GM12878 (cell line): ENCODE data around the gene TNFRSF9. TPM values are rescaled to one million over a fixed set of nuclear protein-coding genes. Genes with fewer than 3 reads are reported as not detected.

Experiments
- ATAC-seq: fragments of 200-7000 bp; cut with Tn5 transposase; 3 replicates; pipeline ENCODE4 v1.9.1; 2020; ENCODE audit warnings: mild to moderate bottlenecking, moderate library complexity
- BruUV-seq: library from RNA; stranded (reverse); fragments of 400-500 nt; replicated peaks from 2 replicates; lab custom pipeline; 2021; lab: Mats Ljungman, UMichigan
- CTCF ChIA-PET: fragments of 300-600 bp; sonication (Branson Sonifier 250); formaldehyde crosslinking; extraction: SDS; loops from one replicate; lab custom pipeline; 2021; ENCODE audit warnings: inconsistent platforms; lab: Yijun Ruan, JAX
- POLR2A ChIA-PET: fragments of 350-600 bp; formaldehyde crosslinking; extraction: SDS; loops from one replicate; lab custom pipeline; 2021; ENCODE audit warnings: inconsistent platforms; lab: Charles Lee
- RAD21 ChIA-PET: fragments of 300-600 bp; sonication (Branson Sonifier 250); formaldehyde crosslinking; loops from one replicate; lab custom pipeline; 2023; ENCODE audit warnings: antibody characterized with exemption; ENCODE audit not compliant: unreplicated experiment; lab: Charles Lee
- SMC1A ChIA-PET: fragments of 300-600 bp; sonication (Branson Sonifier 250); formaldehyde crosslinking; loops from one replicate; lab custom pipeline; 2023; ENCODE audit not compliant: unreplicated experiment, uncharacterized antibody; lab: Charles Lee
- DNase-seq: peaks from one replicate; pipeline ENCODE4 v3.0.0-alpha.2; 2011; ENCODE audit warnings: low read depth, low spot score
- FAIRE-seq: peaks from 3 replicates; lab custom pipeline; 2011; peaks lifted over from hg19 to GRCh38; lab: Jason Lieb, UNC
- H2AFZ ChIP-seq: 2 replicates; pipeline ENCODE4 v1.6.0; 2011; ENCODE audit warnings: low read depth, low read length, control low read depth; ENCODE audit not compliant: control insufficient read depth
- H3K27ac ChIP-seq: 2 replicates; pipeline ENCODE4 v1.5.1; 2011; ENCODE audit warnings: control low read depth; ENCODE audit not compliant: control insufficient read depth, insufficient read depth
- H3K27me3 ChIP-seq, 2 experiments: replicated peaks in 1 of 2; 2 replicates each; pipeline versions ENCODE4 v1.6.0 to v1.6.1; 2011; ENCODE audit warnings: low read length in 1 of 2; ENCODE audit not compliant: control insufficient read depth in 2 of 2, insufficient read depth in 2 of 2
- H3K36me3 ChIP-seq, 2 experiments: 2 replicates each; pipeline ENCODE4 v1.5.1; 2011; ENCODE audit warnings: low read length in 1 of 2; ENCODE audit not compliant: control insufficient read depth in 2 of 2, insufficient read depth in 2 of 2
- H3K4me1 ChIP-seq: 2 replicates; pipeline ENCODE4 v1.6.1; 2011; ENCODE audit warnings: mild to moderate bottlenecking, low read length, moderate library complexity, mixed read lengths; ENCODE audit not compliant: control insufficient read depth, insufficient read depth
- H3K4me2 ChIP-seq: 2 replicates; pipeline ENCODE4 v1.6.0; 2011; ENCODE audit warnings: control low read depth; ENCODE audit not compliant: control insufficient read depth, insufficient read depth
- H3K4me3 ChIP-seq: fragments of 200-600 bp; sonication (generic); 2 replicates; pipeline ENCODE4 v1.5.1; 2016
- H3K79me2 ChIP-seq: 2 replicates; pipeline ENCODE4 v1.6.0; 2011; ENCODE audit warnings: low read length; ENCODE audit not compliant: control insufficient read depth, insufficient read depth
- H3K9ac ChIP-seq: 2 replicates; pipeline ENCODE4 v1.8.0; 2011; ENCODE audit warnings: low read length, control low read depth, mixed read lengths; ENCODE audit not compliant: control insufficient read depth, insufficient read depth
- H3K9me3 ChIP-seq: replicated peaks from 3 replicates; pipeline ENCODE4 v1.5.1; 2011; ENCODE audit warnings: mild to moderate bottlenecking, low read length; ENCODE audit not compliant: control insufficient read depth, insufficient read depth
- H4K20me1 ChIP-seq: 2 replicates; pipeline ENCODE4 v1.6.0; 2011; ENCODE audit not compliant: control insufficient read depth, insufficient read depth
- ATF2 ChIP-seq: IDR thresholded peaks from 2 replicates; pipeline ENCODE4 v1.6.1; 2012; ENCODE audit warnings: low read length, inconsistent platforms
- ATF7 ChIP-seq: fragments of 450-650 bp; IDR thresholded peaks from 2 replicates; pipeline ENCODE4 v1.6.1; 2016; ENCODE audit warnings: low read depth, mild to moderate bottlenecking
- IRF4 ChIP-seq: IDR thresholded peaks from 2 replicates; pipeline ENCODE4 v1.6.1; 2011; ENCODE audit warnings: low read depth, low read length
- NFIC ChIP-seq: IDR thresholded peaks from 2 replicates; pipeline ENCODE4 v1.6.1; 2012; ENCODE audit warnings: low read depth, mild to moderate bottlenecking, inconsistent platforms, low read length, moderate library complexity
- RUNX3 ChIP-seq: IDR thresholded peaks from 2 replicates; pipeline ENCODE4 v1.6.1; 2012; ENCODE audit warnings: low read length, inconsistent platforms
- TAF1 ChIP-seq: IDR thresholded peaks from 2 replicates; pipeline ENCODE4 v1.6.1; 2011; ENCODE audit warnings: mild to moderate bottlenecking, low read depth, low read length, borderline replicate concordance
- TCF3 ChIP-seq: IDR thresholded peaks from 2 replicates; pipeline ENCODE4 v1.6.1; 2012; ENCODE audit warnings: low read depth, mild to moderate bottlenecking, low read length, borderline replicate concordance; ENCODE audit not compliant: insufficient read depth
- USF1 ChIP-seq: IDR thresholded peaks from 2 replicates; pipeline ENCODE4 v1.6.1; 2011; ENCODE audit warnings: borderline replicate concordance, low read depth, mild to moderate bottlenecking, moderate library complexity, mixed read lengths, low read length; ENCODE audit not compliant: insufficient read depth; ENCODE audit errors: extremely low read length
- ZNF622 ChIP-seq: fragments of 450-650 bp; IDR thresholded peaks from 2 replicates; pipeline ENCODE4 v1.6.1; 2017; ENCODE audit warnings: mild to moderate bottlenecking, inconsistent platforms
- WGBS: methylation state at CpG from one replicate; pipeline ENCODE4 v1.1.6; 2016; ENCODE audit warnings: low lambda C conversion rate; ENCODE audit not compliant: insufficient replicate concordance, insufficient coverage; ENCODE audit errors: missing lambda C conversion rate; 5-methylcytosine and 5-hydroxymethylcytosine counted together
- in situ Hi-C: fragments of 300-500 bp; cut with MboI; formaldehyde crosslinking; loops from 9 replicates; pipeline ENCODE4 v1.14.3; 2018; ENCODE audit warnings: mixed read lengths
- intact Hi-C: fragments of 100-400 bp; cut with micrococcal nuclease; formaldehyde crosslinking; loops from one replicate; pipeline ENCODE4 v1.14.2; 2022; ENCODE audit not compliant: unreplicated experiment
- polyA plus RNA-seq, 11 experiments: library from polyadenylated mRNA; depleted of rRNA in 4 of 11; unstranded in 6 of 11; stranded (reverse) in 5 of 11; fragments of >200 nt; fragmentation: Nextera tagmentation in 4 of 11; fragmentation: Illumina TruSeq in 1 of 11; extraction: Ambion mirVana in 4 of 11; extraction: Trizol in 1 of 11; gene quantifications; 1 replicate in 1 of 11; 2 replicates in 10 of 11; pipeline versions ENCODE4 v1.2.1 to v1.2.3, GENCODE V29; 2011 to 2016; ENCODE audit warnings: inconsistent platforms in 2 of 11, missing spikeins in 2 of 11, low read depth in 1 of 11
- total RNA-seq, 4 experiments: library from RNA; depleted of rRNA in 3 of 4; stranded (reverse); fragments of >200 nt in 3 of 4; fragmentation: Illumina TruSeq in 1 of 4; extraction: Trizol in 1 of 4; gene quantifications; 2 replicates each; pipeline versions ENCODE4 v1.2.1 to v1.2.3, GENCODE V29; 2013 to 2021
- TF ChIP-seq, protein P1 (sequence below): fragments of 450-650 bp; IDR thresholded peaks from 2 replicates; pipeline ENCODE4 v1.6.1; 2016; ENCODE audit warnings: mild to moderate bottlenecking
- TF ChIP-seq, protein P2 (sequence below): fragments of 450-650 bp; IDR thresholded peaks from 2 replicates; pipeline ENCODE4 v1.6.1; 2017; ENCODE audit warnings: mild to moderate bottlenecking

Gene TNFRSF9
- total and polyA plus RNA-seq, 10 of the 15 experiments (the other 5 are each of a cell fraction or from before 2014, with no cell fraction given): 2.0 to 25.6 (median 5.8) TPM

DNA sequence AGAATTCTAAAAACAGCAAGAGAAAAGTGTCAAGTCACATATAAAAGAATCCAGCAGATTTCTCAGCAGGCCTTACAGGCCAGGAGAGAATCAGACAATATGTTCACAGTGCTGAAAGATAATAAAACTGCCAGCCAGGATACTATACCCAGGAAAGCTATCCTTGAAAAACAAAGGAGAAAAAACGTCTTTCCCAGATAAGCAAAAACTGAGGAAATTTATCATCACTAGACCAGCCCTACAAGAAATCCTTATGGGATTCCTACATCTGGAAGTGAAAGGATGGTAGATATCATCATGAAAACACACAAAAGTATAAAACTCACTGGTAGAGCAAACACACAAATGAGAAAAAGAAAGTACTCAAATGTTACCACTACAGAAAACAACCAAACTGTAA lies 62.6 kb downstream of the TNFRSF9 start:
- no peaks in the 10 kb centered on the region for H3K36me3 ChIP-seq
- DNase-seq: no peak
- no peak overlapping the region for H3K4me2 ChIP-seq
- H2AFZ ChIP-seq: no peak overlapping the region
- H3K27ac ChIP-seq: no peak overlapping the region
- ChIA-PET POLR2A (no interaction called here), SMC1A (interaction anchor here (0.6 kb wide), 1 partner anchor 134 kb away, joined by 3 read pairs; no protein-coding TSS in a partner anchor), RAD21 (no interaction called here), CTCF (interaction anchor here (0.6 kb wide), 1 partner anchor 167 kb away, joined by 4 read pairs; no protein-coding TSS in a partner anchor)
- intact Hi-C loops: no loop called here
- H3K79me2 ChIP-seq: no peaks in the 10 kb centered on the region
- FAIRE-seq: no peak
- H3K9ac ChIP-seq: no peak overlapping the region
- in situ Hi-C loops: no loop called here
- no peak for ATAC-seq
- no peaks in the 10 kb centered on the region; the same call in 2 of the 3 replicates for H3K9me3 ChIP-seq
- 0% methylated on average over 1 of the region's 1 CpG for WGBS
- BruUV-seq: no TSS peak
- H3K4me1 ChIP-seq: no peaks in the 10 kb centered on the region
- no peaks in the 10 kb centered on the region for H4K20me1 ChIP-seq
- no peak overlapping the region for H3K4me3 ChIP-seq
- TF ChIP-seq, protein P1, sequence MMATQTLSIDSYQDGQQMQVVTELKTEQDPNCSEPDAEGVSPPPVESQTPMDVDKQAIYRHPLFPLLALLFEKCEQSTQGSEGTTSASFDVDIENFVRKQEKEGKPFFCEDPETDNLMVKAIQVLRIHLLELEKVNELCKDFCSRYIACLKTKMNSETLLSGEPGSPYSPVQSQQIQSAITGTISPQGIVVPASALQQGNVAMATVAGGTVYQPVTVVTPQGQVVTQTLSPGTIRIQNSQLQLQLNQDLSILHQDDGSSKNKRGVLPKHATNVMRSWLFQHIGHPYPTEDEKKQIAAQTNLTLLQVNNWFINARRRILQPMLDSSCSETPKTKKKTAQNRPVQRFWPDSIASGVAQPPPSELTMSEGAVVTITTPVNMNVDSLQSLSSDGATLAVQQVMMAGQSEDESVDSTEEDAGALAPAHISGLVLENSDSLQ: no peak
- no peak for TF ChIP-seq IRF4
- TF ChIP-seq TAF1: no peak
- TF ChIP-seq ZNF622: no peak
- TF ChIP-seq, protein P2, sequence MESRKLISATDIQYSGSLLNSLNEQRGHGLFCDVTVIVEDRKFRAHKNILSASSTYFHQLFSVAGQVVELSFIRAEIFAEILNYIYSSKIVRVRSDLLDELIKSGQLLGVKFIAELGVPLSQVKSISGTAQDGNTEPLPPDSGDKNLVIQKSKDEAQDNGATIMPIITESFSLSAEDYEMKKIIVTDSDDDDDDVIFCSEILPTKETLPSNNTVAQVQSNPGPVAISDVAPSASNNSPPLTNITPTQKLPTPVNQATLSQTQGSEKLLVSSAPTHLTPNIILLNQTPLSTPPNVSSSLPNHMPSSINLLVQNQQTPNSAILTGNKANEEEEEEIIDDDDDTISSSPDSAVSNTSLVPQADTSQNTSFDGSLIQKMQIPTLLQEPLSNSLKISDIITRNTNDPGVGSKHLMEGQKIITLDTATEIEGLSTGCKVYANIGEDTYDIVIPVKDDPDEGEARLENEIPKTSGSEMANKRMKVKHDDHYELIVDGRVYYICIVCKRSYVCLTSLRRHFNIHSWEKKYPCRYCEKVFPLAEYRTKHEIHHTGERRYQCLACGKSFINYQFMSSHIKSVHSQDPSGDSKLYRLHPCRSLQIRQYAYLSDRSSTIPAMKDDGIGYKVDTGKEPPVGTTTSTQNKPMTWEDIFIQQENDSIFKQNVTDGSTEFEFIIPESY: no peak
- no peak for TF ChIP-seq USF1
- TF ChIP-seq TCF3: no peak
- TF ChIP-seq NFIC: no peak
- TF ChIP-seq ATF2: no peak
- TF ChIP-seq RUNX3: no peak
- no peak for TF ChIP-seq ATF7
- no peaks in the 10 kb centered on the region for H3K27me3 ChIP-seq
